IPS-18c (cell line): ENCODE data around the gene MAN1A1.

Experiments used
- H3K4me3 ChIP-seq: 2 replicates; pipeline ENCODE4 v1.7.0; 2013; ENCODE audit warnings: low read depth, mild to moderate bottlenecking, low read length, moderate library complexity; ENCODE audit not compliant: insufficient read depth
- H3K9me3 ChIP-seq: one replicate; pipeline ENCODE4 v1.6.1; 2013; ENCODE audit warnings: mild to moderate bottlenecking, low read length, moderate library complexity; ENCODE audit not compliant: control insufficient read depth, insufficient read depth

The MAN1A1 gene

GRCh38 chr6:119241111-119241465, 108.5 kb downstream of the MAN1A1 start:
- no peak overlapping the region for H3K4me3 ChIP-seq

GRCh38 chr6:119240257-119241110, 109.1 kb downstream of the MAN1A1 start:
- Histone ChIP-seq H3K4me3 (no peak overlapping the region), H3K9me3 (no peaks in the 10 kb centered on the region)

More at GRCh38 chr6:119241111-119241465, 108.5 kb downstream of the MAN1A1 start:
- no peaks in the 10 kb centered on the region for H3K9me3 ChIP-seq

GRCh38 chr6:119237177-119237715, 112.3 kb downstream of the MAN1A1 start:
- no peaks in the 10 kb centered on the region for H3K9me3 ChIP-seq
- no peak overlapping the region for H3K4me3 ChIP-seq

- Histone ChIP-seq H3K4me3 (no peak overlapping the region), H3K9me3 (no peaks in the 10 kb centered on the region)
Observed at GRCh38 chr6:119234941-119235340, 114.6 kb downstream of the MAN1A1 start.

- H3K4me3 ChIP-seq = no peak overlapping the region
- no peaks in the 10 kb centered on the region for H3K9me3 ChIP-seq
Observed at GRCh38 chr6:119234457-119234856, 115.1 kb downstream of the MAN1A1 start.

- H3K9me3 ChIP-seq = no peaks in the 10 kb centered on the region
- H3K4me3 ChIP-seq = no peak overlapping the region
Observed at GRCh38 chr6:119233312-119233984, 116.1 kb downstream of the MAN1A1 start.

GRCh38 chr6:119231394-119231793, 118.2 kb downstream of the MAN1A1 start:
- no peaks in the 10 kb centered on the region for H3K9me3 ChIP-seq
- H3K4me3 ChIP-seq = no peak overlapping the region

- no peak overlapping the region for H3K4me3 ChIP-seq
- no peaks in the 10 kb centered on the region for H3K9me3 ChIP-seq
Observed at GRCh38 chr6:119230160-119230559, 119.4 kb downstream of the MAN1A1 start.

- H3K4me3 ChIP-seq = no peak overlapping the region
- no peaks in the 10 kb centered on the region for H3K9me3 ChIP-seq
Observed at GRCh38 chr6:119227377-119227776, 122.2 kb downstream of the MAN1A1 start.

- H3K4me3 ChIP-seq = no peak overlapping the region
- no peaks in the 10 kb centered on the region for H3K9me3 ChIP-seq
Observed at GRCh38 chr6:119226089-119226488, 123.5 kb downstream of the MAN1A1 start.

GRCh38 chr6:119224095-119224701, 125.4 kb downstream of the MAN1A1 start:
- no peaks in the 10 kb centered on the region for H3K9me3 ChIP-seq
- no peak overlapping the region for H3K4me3 ChIP-seq

- H3K9me3 ChIP-seq = no peaks in the 10 kb centered on the region
- no peak overlapping the region for H3K4me3 ChIP-seq
Observed at GRCh38 chr6:119220452-119220851, 129.1 kb downstream of the MAN1A1 start.

GRCh38 chr6:119218548-119218947, 131.0 kb downstream of the MAN1A1 start:
- H3K9me3 ChIP-seq = no peaks in the 10 kb centered on the region
- no peak overlapping the region for H3K4me3 ChIP-seq

- Histone ChIP-seq H3K9me3 (no peaks in the 10 kb centered on the region), H3K4me3 (no peak overlapping the region)
Observed at GRCh38 chr6:119215885-119216590, 133.5 kb downstream of the MAN1A1 start.

- Histone ChIP-seq H3K9me3 (no peaks in the 10 kb centered on the region), H3K4me3 (no peak overlapping the region)
Observed at GRCh38 chr6:119215309-119215708, 134.3 kb downstream of the MAN1A1 start.

- no peak overlapping the region for H3K4me3 ChIP-seq
Observed at GRCh38 chr6:119210596-119210995, 139.0 kb downstream of the MAN1A1 start.

GRCh38 chr6:119209452-119210205, 139.9 kb downstream of the MAN1A1 start:
- Histone ChIP-seq H3K9me3 (no peaks in the 10 kb centered on the region), H3K4me3 (no peak overlapping the region)

More at GRCh38 chr6:119210596-119210995, 139.0 kb downstream of the MAN1A1 start:
- H3K9me3 ChIP-seq = no peaks in the 10 kb centered on the region
